GM12873 (cell line): Measurements from ENCODE around the gene MAPKBP1.

Source experiments
- TF ChIP-seq, protein P1 (sequence below): IDR thresholded peaks from 2 replicates; pipeline ENCODE4 v1.5.1; 2012; ENCODE audit warnings: low read depth, mild to moderate bottlenecking, moderate library complexity, low read length, control low read depth; ENCODE audit not compliant: insufficient read depth; ENCODE audit errors: missing control alignments

MAPKBP1 gene

GRCh38 chr15:41832208-41832607 lies 57.9 kb downstream of the MAPKBP1 start:
- TF ChIP-seq, protein P1, sequence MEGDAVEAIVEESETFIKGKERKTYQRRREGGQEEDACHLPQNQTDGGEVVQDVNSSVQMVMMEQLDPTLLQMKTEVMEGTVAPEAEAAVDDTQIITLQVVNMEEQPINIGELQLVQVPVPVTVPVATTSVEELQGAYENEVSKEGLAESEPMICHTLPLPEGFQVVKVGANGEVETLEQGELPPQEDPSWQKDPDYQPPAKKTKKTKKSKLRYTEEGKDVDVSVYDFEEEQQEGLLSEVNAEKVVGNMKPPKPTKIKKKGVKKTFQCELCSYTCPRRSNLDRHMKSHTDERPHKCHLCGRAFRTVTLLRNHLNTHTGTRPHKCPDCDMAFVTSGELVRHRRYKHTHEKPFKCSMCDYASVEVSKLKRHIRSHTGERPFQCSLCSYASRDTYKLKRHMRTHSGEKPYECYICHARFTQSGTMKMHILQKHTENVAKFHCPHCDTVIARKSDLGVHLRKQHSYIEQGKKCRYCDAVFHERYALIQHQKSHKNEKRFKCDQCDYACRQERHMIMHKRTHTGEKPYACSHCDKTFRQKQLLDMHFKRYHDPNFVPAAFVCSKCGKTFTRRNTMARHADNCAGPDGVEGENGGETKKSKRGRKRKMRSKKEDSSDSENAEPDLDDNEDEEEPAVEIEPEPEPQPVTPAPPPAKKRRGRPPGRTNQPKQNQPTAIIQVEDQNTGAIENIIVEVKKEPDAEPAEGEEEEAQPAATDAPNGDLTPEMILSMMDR = no peak

DNA sequence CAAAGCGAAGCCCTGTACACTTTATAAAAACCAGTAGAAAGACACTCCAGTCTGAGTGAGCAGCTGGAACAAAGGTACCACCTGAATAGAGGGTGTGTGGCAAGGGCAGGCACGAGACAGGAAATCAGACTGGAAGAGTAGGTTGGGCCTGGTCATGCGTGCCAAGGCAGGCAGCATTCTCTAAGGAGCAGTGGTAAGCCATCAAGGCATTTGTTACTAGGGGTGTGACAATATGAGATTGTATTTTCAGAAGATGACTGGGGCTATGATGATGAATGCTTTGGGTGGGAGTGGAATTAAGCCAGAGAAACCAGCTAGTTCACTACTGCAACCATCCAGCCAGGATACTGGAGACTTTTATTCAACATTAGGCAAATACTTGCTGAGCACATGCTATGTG lies 58.6 kb downstream of the MAPKBP1 start:
- TF ChIP-seq, protein P1 = no peak

GRCh38 chr15:41834096-41834495 lies 59.8 kb downstream of the MAPKBP1 start:
- TF ChIP-seq, protein P1 = no peak

DNA sequence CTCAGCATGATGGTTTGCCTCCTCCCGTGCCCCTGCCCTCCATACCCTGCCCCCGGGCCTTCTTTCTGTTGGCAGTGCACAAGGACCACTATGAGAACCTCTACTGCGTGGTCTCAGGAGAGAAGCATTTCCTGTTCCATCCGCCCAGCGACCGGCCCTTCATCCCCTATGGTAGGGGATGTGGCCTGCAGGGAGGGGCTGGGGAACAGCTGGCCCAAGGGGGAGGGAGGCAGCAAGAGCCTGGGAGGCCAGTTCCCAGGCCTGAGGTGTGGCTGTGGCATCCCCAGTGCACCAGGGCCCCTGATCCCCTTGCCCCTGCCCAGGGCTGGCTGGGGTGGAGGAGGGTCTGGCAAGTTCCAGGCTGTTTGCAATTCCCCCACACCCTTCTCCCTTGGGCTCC lies 61.8 kb downstream of the MAPKBP1 start:
- TF ChIP-seq, protein P1 = no peak

- TF ChIP-seq, protein P1 = no peak
Observed at GRCh38 chr15:41836713-41837454, 62.6 kb downstream of the MAPKBP1 start.

DNA sequence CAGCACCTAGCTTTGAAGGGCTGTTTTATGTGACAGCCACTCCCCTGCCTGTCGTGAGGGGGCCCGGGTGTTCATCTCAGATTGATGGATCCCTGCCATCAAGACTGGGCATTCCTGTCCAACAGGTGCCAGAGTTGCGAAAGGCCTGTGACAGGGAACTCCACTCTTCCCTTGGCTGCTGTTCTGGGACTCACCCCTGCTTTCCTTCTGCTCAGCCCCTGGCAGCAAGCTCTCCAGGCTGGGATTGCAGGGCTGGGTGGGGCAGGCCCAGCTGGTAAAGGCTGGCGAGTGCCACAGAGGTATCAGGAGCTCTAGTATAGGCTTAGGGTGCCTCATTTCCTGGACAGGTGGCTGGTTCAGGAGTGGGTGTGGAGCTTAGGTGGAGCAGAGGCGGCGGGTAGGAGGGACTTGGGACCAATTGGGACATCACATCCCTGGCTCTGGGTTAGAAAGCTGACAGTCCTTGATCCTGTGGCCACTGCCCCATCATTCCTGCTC lies 64.2 kb downstream of the MAPKBP1 start, which contains the start of gene PLA2G4B:
Gene PLA2G4B, plus strand, starts transcription at position 448 of the 498 bp plus-strand sequence. CDS start 67 bp downstream, outside the sequence.
- TF ChIP-seq, protein P1 = no peak

GRCh38 chr15:41839781-41840491 lies 65.7 kb downstream of the MAPKBP1 start:
- TF ChIP-seq, protein P1 = no peak
